Stimulated activated CD8-positive, alpha-beta memory T cell treated with anti-CD3 and anti-CD28 coated beads, Interleukin-4, amount 100 ng/mL, for 48 hours (primary cell): ENCODE results near the gene SATB2.

ENCODE experiments used
- DNase-seq: peaks from one replicate; pipeline ENCODE4 v3.0.0-alpha.2; 2020

SATB2 gene

GRCh38 chr2:199315299-199316179, 142.2 kb downstream of the SATB2 start:
- no peak for DNase-seq

DNA sequence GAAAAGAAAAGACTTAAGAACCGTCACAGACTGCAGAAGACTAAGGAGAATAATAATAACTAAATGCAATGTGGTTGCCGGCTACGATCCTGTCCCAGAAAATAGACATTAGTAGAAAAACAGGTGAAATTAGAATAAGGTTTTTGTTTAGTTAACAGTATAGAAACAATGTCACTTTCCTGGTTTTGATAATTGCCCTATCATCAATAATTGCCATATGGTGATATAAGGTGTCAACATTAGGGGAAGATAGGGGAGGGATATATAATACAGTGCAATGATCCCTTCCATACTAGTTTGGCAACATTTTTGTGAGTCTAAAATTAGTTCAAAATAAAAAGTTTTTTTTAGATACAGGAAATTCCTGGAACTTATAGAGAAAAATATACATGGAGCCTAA, 144.8 kb downstream of the SATB2 start:
- DNase-seq, result no peak

- no peak for DNase-seq
Observed at GRCh38 chr2:199310771-199311585, 146.8 kb downstream of the SATB2 start.

- no peak for DNase-seq
Observed at GRCh38 chr2:199309973-199310372, 147.8 kb downstream of the SATB2 start.

GRCh38 chr2:199309411-199309810, 148.3 kb downstream of the SATB2 start:
- no peak for DNase-seq

DNA sequence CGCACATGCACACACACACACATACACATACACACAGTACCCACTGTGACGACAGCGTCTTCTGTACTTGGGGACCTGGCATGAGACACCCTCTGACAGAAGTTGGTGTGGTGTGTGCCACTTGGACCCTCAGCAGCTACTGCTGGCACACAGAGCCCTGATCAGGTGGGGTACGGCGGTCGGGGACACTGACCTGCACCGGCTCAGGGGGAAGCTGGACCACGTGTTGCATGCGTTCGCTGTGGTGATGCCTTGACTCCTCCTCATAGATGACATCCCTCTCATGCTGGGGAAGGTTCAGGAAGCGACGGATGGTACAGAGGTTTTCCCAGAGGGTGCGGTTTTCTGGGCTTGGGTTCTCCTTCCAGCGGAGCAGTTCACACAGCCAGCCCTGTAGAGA, 149.2 kb downstream of the SATB2 start:
- DNase-seq, result no peak

GRCh38 chr2:199307461-199307860, 150.3 kb downstream of the SATB2 start:
- no peak for DNase-seq

GRCh38 chr2:199306116-199306515, 151.6 kb downstream of the SATB2 start:
- no peak for DNase-seq

GRCh38 chr2:199303728-199304177, 154.0 kb downstream of the SATB2 start:
- no peak for DNase-seq

- DNase-seq, result no peak
Observed at GRCh38 chr2:199302851-199303250, 154.9 kb downstream of the SATB2 start.

DNA sequence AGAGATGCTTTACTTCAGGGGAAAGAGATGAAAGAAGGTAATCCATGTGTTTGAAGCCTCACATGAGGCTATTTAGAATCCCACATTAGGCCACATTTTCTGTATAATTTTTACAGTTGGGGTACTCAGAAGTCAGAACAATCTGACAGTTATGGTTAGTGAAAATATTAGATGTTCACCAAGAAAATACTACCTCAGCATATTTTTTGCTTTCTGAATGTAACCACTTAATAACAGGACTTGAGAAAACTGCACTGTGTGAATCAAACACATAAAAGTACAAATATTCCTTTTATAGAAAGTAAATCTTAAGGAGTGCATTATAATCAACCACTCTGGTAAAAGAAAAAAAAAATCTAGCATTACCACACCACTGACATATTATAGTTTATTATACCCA, 169.3 kb downstream of the SATB2 start:
- no peak for DNase-seq

- DNase-seq, result no peak
Observed at GRCh38 chr2:199282309-199282708, 175.4 kb downstream of the SATB2 start.

GRCh38 chr2:199279146-199279545, 178.6 kb downstream of the SATB2 start:
- no peak for DNase-seq

DNA sequence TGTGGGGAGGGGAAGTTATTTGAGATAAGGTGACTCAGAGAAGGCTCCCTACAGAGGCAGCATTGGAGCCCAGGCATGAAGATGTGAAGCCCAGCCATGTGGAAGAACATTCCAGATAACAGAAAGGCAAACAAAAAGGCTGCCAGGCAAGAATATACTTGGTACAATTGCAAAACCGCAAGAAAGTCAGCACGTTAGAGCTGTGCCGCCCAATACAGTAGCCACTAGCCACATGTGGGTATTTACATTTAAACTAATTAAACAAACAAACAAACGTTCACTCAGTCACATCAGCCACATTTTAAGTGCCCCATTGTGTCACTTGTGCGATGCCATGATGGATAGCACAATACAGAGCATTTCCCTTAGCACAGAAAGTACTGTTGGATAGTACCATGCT, 179.6 kb downstream of the SATB2 start:
- no peak for DNase-seq

GRCh38 chr2:199273042-199273511, 184.7 kb downstream of the SATB2 start:
- DNase-seq, result no peak

- no peak for DNase-seq
Observed at GRCh38 chr2:199261936-199262335, 195.8 kb downstream of the SATB2 start.

DNA sequence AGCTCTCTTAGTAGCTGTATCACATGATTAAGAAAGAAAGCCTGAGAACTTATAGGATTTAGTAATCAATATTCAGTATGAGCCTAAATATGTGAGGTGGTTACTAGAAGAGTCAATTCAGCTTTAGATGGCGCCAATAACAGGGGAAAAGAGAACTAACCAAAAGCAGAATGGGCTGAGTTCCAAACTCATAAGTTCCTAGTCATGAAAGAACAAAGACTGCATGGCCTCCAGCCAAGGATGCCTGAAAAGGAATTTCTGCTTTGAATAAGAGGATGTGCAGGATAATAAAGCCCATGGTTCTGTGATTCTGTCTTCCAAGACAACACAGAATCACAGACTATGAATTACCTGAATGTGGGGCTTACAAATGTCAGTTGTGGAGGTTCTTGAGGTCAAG, 196.5 kb downstream of the SATB2 start:
- no peak for DNase-seq

GRCh38 chr2:199259671-199260070, 198.1 kb downstream of the SATB2 start:
- DNase-seq, result no peak

DNA sequence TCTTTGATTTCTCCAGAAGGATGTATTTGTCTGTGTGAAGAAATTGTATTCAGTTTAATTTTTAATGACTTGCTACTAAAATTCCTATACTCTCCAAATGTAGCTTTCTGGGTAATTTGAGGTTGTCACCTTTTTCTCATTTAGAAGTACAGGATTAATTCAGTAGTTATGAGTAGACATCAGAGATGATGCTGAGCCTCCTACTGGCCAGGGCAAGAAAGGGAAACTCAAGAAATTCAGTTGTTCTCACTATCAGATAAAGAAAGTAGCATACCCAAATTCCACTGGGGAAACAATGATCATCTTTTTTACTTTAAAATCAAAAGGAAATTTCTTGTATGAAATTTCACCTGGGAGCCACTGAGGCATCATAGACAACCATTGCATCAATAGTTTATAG, 199.4 kb downstream of the SATB2 start:
- DNase-seq, result no peak

GRCh38 chr2:199257261-199258224, 200.2 kb downstream of the SATB2 start:
- DNase-seq, result no peak

DNA sequence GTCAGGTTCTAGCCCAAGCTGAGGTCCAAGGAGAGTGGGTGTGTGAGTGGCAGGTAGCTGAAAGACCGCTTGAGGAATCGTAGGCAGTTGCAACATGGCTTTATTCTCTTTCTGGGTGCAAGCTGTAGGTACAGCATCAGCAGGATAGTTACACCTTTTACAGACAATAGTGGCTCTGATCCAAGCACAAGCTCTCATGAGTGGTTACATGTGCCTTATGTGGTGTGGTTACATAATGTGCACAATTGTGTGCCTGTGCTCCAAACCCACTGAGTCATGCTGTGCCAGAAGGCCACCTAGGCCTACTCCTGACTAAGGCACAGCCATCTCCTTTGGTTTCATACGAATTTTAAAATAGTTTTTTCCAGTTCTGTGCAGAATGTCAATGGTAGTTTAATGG, 227.6 kb downstream of the SATB2 start:
- DNase-seq, result no peak
